ENCODE data around the gene TMA7B.

DNA sequence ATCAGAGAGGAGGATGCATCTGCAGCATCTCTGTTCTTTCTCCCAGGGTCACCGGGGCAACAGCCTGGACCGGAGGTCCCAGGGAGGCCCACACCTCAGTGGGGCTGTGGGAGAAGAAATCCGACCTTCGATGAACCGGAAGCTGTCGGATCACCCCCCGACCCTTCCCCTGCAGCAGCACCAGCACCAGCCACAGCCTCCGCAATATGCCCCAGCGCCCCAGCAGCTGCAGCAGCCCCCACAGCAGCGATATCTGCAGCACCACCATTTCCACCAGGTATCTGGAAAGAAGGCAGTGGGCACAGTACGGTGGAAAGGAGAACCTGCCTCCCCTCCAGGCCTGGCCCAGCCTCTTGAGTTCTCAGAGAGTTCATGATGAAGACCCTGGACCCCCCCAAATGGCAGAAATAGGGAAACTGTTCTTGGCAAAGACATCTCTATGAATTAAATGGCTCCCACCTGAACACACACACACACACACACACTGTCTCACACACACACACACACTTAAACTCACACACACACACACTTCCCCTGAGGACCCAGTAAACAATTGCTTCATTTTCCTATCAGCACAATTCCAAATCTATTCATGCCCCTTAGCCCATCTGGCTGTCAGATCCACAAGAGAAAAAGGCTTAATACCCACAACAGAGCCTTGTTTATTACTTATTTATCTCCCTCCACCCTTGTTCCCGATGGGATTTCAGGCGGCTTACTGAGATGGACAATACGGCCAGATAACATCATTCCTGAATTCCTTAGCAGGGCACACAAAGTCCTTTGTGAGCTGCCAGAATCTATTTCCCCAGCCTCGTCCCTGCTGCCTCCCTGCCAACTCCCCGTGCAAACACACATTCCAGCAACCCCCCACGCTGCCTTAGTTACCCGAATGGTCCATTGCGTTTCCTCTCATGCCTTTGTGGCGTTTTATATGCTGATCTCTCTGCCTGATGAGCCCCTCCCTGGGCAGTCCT lies 8.1 kb downstream of the TMA7B start:
- TF ChIP-seq EZH2 (IDR thresholded peaks at IDR 0.05): no peak
- TF ChIP-seq POLR2AphosphoS5 (IDR thresholded peaks at IDR 0.05; ENCODE audit: borderline replicate concordance, low read depth, low read length): no peak
- no peak for TF ChIP-seq FOXP2 (optimal IDR thresholded peaks at IDR 0.05; ENCODE audit: control extremely low read depth, extremely low read length, insufficient read depth)

All from SK-N-MC (cell line).